Skin of body (tissue), 2 donors: Measurements from ENCODE around the gene C1QTNF8. TPM values are rescaled to one million over a fixed set of nuclear protein-coding genes. Genes with fewer than 3 reads are reported as not detected.

Experiments used
- DNase-seq: peaks from one replicate; lab custom pipeline; 2025; lab: John Stamatoyannopoulos, UW
- total RNA-seq: library from RNA; depleted of rRNA; stranded (reverse); fragments of >200 nt; gene quantifications from one replicate; pipeline ENCODE4 v1.2.3, GENCODE V29; 2014

Gene C1QTNF8
- total RNA-seq, 1 donor from 2014 or later, result not detected

- no peak for DNase-seq
These were observed 13.6 kb upstream of the C1QTNF8 start for GRCh38 chr16:1109648-1110047.

GRCh38 chr16:1108299-1109252 lies 12.5 kb upstream of the C1QTNF8 start:
- no peak for DNase-seq

DNA sequence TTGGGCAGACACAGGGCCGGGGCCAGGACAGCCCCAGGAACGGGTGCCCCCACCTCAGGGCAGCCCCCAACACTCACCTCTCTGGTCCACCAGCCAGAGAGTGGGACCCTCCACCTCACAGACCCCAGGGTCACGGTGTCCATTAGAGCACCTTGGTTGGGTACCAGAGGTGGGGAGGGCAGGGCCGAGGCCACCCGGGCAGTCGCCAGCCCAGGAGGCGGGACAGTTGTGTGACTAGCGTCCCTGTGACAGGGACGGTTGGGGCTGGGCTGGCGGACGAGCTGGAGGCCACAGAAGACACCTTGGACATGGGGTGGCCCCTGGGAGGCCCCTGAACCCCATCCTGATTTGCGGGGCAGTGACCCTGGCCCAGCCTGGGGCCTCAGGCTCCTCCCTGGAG lies 11.7 kb upstream of the C1QTNF8 start:
- DNase-seq, result no peak

- no peak for DNase-seq
These were observed 11.1 kb upstream of the C1QTNF8 start for GRCh38 chr16:1107141-1107540.

- no peak for DNase-seq
These were observed 10.6 kb upstream of the C1QTNF8 start for GRCh38 chr16:1106659-1107058.

DNA sequence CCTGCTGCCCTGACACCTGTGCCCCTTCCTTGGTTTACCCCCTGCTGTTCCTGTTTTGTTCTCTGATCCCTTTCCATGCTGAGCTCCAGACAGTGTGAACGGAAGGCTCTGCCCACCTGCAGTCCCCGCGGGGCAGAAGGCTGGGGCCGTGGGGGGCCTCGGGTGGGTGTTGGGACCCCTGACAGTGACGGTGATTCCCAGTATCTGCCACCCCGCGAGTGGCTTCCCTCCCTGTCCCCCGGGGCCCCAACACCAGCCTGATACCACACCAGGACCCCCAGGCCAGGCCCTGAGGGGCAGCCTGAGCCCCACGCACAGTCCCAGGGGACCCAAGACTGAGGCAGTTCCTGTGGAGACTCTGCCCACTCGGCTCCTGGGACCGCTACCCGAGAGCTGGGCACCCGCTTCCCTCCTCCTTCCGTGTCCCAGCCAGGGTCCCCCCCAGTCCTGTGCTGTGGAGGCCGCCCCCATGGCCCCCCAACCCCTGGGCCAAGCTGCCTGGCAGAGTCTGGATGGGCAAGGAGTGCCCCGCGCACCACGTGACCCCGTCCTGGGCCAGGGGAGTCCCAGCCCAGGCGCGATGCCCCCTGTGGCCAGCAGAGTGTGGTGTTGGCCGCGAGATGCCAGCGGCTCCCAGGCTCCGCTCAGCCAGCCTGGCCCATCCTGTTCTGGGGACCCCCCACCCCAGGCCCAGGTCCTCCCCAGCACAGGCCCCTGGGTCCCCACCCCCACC lies 10.0 kb upstream of the C1QTNF8 start:
- peak; percentile 20 for DNase-seq

DNA sequence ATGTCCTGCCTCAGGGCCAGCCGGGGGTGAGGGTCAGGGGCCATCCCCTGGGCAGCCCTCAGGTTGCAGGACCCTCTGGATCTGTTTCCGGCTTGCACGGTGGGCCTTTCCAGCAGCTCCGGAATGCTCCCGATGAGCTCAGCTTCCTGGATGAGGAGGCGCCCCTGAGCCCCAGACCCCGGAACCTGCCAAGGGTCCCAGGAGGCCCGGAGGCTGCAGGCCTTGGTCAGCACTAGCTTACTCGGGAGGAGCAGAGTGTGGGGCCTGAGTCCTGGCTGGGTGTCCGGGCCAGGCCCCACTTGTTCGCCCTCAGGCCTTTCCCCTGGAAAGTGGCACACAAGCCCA lies 7.6 kb upstream of the C1QTNF8 start:
- no peak for DNase-seq

GRCh38 chr16:1102921-1103635 lies 7.0 kb upstream of the C1QTNF8 start:
- no peak for DNase-seq

DNA sequence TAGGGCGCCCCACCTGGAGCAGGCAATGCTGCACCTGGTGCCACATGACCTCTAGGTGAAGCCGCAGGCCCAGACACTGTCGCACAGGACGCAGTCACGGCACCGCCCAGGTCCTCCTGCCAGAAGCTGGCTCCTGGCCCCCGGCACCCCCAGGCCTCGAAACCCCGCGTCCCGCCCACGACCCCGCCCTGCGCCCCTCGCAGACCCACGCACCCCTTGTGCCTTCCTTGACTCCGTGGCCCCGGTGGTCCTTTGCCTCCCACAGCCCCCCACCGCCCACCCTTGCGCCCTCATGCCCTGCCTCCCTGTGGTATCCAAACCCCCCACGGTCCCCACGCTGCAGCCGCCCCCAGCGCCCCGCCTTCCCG lies 6.3 kb upstream of the C1QTNF8 start:
- no peak for DNase-seq

GRCh38 chr16:1101573-1102332 lies 5.7 kb upstream of the C1QTNF8 start:
- DNase-seq, result no peak

- no peak for DNase-seq
These were observed 5.1 kb upstream of the C1QTNF8 start for GRCh38 chr16:1101133-1101532.

GRCh38 chr16:1100084-1100800 lies 4.2 kb upstream of the C1QTNF8 start:
- no peak for DNase-seq

- DNase-seq, result no peak
These were observed 3.4 kb upstream of the C1QTNF8 start for GRCh38 chr16:1099189-1100083.

DNA sequence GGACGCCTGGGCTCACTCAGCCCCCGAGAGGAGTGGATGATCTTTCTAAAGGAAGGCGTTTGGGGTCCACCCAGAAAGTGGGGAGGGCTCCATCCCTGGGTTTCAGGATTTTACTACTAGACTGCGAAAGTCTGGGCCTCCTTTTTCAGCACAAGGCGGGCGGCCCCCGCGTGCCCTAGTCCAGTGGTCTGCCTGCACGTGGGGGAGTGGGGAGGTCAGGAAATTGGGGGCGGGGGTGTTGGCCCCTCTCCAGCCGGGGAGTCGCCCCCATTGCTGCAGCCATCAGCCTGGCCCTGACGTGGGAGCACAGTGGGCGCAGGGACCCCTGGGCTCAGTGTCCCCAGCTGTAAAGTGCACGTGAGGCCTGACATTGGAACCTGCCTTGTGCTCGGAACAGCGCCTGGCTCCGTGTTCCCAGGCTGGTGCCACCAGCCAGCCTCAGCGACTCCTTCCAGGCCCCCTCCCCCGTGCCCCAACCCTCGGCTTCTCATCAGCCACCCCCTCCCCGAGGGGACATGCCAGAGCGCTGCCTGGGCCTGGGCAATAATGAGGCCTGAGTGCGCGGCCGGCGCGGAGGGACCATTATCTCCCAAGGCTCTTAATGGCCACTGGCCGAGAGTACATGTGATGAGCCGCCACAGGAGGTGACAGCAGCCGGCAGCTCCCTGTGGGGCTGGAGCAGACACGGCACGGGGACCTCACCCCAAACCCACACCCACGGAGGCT lies 2.4 kb upstream of the C1QTNF8 start:
- DNase-seq, result no peak

DNA sequence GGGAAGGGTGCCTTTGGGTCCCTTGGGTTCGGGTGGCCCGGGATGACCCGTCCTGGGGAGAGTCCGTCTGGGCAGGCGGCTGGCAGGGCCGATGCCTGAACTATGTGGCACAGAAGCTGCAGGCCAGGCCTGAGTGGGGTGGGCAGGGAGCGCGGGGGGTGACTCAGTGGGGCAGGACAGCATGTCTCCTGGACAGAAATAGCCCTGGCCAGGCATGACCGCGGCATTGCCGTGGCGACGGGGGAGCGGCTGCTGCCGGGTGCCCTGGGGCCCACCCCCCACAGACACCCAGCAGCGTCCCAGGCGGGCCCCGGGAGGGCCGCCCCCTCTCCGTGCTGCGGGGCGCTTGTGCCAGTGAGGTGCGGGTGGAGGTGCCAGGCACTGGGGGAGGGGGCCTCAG lies 1.8 kb upstream of the C1QTNF8 start:
- no peak for DNase-seq

- DNase-seq, result no peak
These were observed 1.1 kb upstream of the C1QTNF8 start for GRCh38 chr16:1097156-1097555.

GRCh38 chr16:1095450-1096168 lies 435 bp downstream of the C1QTNF8 start:
- DNase-seq, result no peak
